Smooth muscle cell (in vitro differentiated cells): ENCODE results near the gene TOR1A. TPM values are rescaled to one million over a fixed set of nuclear protein-coding genes. Genes with fewer than 3 reads are reported as not detected.

Experiments
- DNase-seq: peaks from one replicate; lab custom pipeline; 2025; ENCODE audit not compliant: unreplicated experiment; lab: John Stamatoyannopoulos, UW
- H2AFZ ChIP-seq: fragments of 200-600 bp; sonication (generic); 2 replicates; pipeline ENCODE4 v1.6.0; 2016; ENCODE audit warnings: antibody characterized with exemption, low read depth, mild to moderate bottlenecking
- H3F3A ChIP-seq: fragments of 200-600 bp; sonication (generic); 2 replicates; pipeline ENCODE4 v1.6.0; 2017; ENCODE audit warnings: antibody characterized with exemption, low read depth
- H3K27ac ChIP-seq: fragments of 200-600 bp; sonication (generic); 2 replicates; pipeline ENCODE4 v1.5.1; 2016; ENCODE audit warnings: low read depth, mild to moderate bottlenecking
- H3K27me3 ChIP-seq: fragments of 200-600 bp; sonication (generic); 2 replicates; pipeline ENCODE4 v1.6.1; 2016; ENCODE audit warnings: low read depth, mild to moderate bottlenecking
- H3K36me3 ChIP-seq: fragments of 200-600 bp; sonication (generic); 2 replicates; pipeline ENCODE4 v1.5.1; 2016; ENCODE audit warnings: low read depth
- H3K4me1 ChIP-seq: fragments of 200-600 bp; sonication (generic); 2 replicates; pipeline ENCODE4 v1.5.1; 2016; ENCODE audit warnings: low read depth
- H3K4me2 ChIP-seq: fragments of 200-600 bp; sonication (generic); 2 replicates; pipeline ENCODE4 v1.6.0; 2016; ENCODE audit warnings: mild to moderate bottlenecking
- H3K4me3 ChIP-seq: fragments of 200-600 bp; sonication (generic); 2 replicates; pipeline ENCODE4 v1.5.1; 2016; ENCODE audit warnings: mild to moderate bottlenecking
- H3K79me2 ChIP-seq: fragments of 200-600 bp; sonication (generic); 2 replicates; pipeline ENCODE4 v1.6.0; 2016; ENCODE audit warnings: low read depth, mild to moderate bottlenecking
- H3K9ac ChIP-seq: fragments of 200-600 bp; sonication (generic); 2 replicates; pipeline ENCODE4 v1.6.0; 2016; ENCODE audit warnings: low read depth
- H3K9me3 ChIP-seq: fragments of 200-600 bp; sonication (generic); replicated peaks from 2 replicates; pipeline ENCODE4 v1.5.1; 2016; ENCODE audit warnings: low read depth
- H4K20me1 ChIP-seq: fragments of 200-600 bp; sonication (generic); 2 replicates; pipeline ENCODE4 v1.6.0; 2016; ENCODE audit warnings: low read depth
- CTCF ChIP-seq: fragments of 200-600 bp; sonication (generic); IDR thresholded peaks from 2 replicates; pipeline ENCODE4 v1.5.1; 2017; ENCODE audit warnings: borderline replicate concordance, mild to moderate bottlenecking, antibody characterized with exemption; ENCODE audit not compliant: insufficient read depth, poor library complexity, severe bottlenecking
- WGBS: methylation state at CpG from one replicate; pipeline ENCODE4 v1.1.7; 2016; ENCODE audit warnings: low lambda C conversion rate; 5-methylcytosine and 5-hydroxymethylcytosine counted together
- polyA plus RNA-seq: library from polyadenylated mRNA; unstranded; fragments of >200 nt; fragmentation: Nextera tagmentation; extraction: Ambion mirVana; gene quantifications from 2 replicates; pipeline ENCODE4 v1.2.1, GENCODE V29; 2016
- total RNA-seq: library from RNA; depleted of rRNA; stranded (reverse); fragments of >200 nt; gene quantifications from 2 replicates; pipeline ENCODE4 v1.2.3, GENCODE V29; 2014

The TOR1A gene
- total RNA-seq (38.8 and 46.1 TPM in 2 replicates), polyA plus RNA-seq (38.5 and 43.1 TPM in 2 replicates)

GRCh38 chr9:129823935-129824601 is at the start of gene TOR1A:
Gene TOR1A (minus strand): TSS chr9:129824136. CDS start chr9:129824085, 51 bp downstream.
- Histone ChIP-seq H3K36me3 (no peaks in the 10 kb centered on the region), H3K4me1 (peaks cover 6% of the 10 kb centered on the region), H3K9me3 (no peaks in the 10 kb centered on the region), H3F3A (no peaks in the 10 kb centered on the region), H3K4me3 (peak within 1 kb of the TSS; percentile 78), H3K9ac (peak within 1 kb of the TSS; percentile 73), H3K4me2 (peak within 1 kb of the TSS; percentile 91), H3K27me3 (no peaks in the 10 kb centered on the region), H2AFZ (no peak within 1 kb of the TSS), H3K79me2 (peaks cover 19% of the 10 kb centered on the region), H4K20me1 (no peaks in the 10 kb centered on the region), H3K27ac (no peak within 1 kb of the TSS)
- TF ChIP-seq CTCF: no peak
- WGBS: 5% methylated on average over 47 of the region's 47 CpGs
- DNase-seq: peak; percentile 61

GRCh38 chr9:129871046-129871445 is 47.1 kb upstream of the TOR1A start:
- no peak overlapping the region for H2AFZ ChIP-seq

GRCh38 chr9:129869585-129870501 is 45.9 kb upstream of the TOR1A start:
- no peak for DNase-seq
- no peaks in the 10 kb centered on the region for H3F3A ChIP-seq
- H3K79me2 ChIP-seq: no peaks in the 10 kb centered on the region
- no peaks in the 10 kb centered on the region for H3K9me3 ChIP-seq
- no peaks in the 10 kb centered on the region for H3K36me3 ChIP-seq
- no peak overlapping the region for H3K4me3 ChIP-seq
- H4K20me1 ChIP-seq: no peaks in the 10 kb centered on the region
- no peak overlapping the region for H3K9ac ChIP-seq
- H3K4me1 ChIP-seq: no peaks in the 10 kb centered on the region
- TF ChIP-seq CTCF: no peak
- H3K27ac ChIP-seq: no peak overlapping the region
- WGBS: 97% methylated on average over 24 of the region's 24 CpGs
- H2AFZ ChIP-seq: no peak overlapping the region
- H3K4me2 ChIP-seq: no peak overlapping the region
- H3K27me3 ChIP-seq: no peaks in the 10 kb centered on the region

More at GRCh38 chr9:129871046-129871445, 47.1 kb upstream of the TOR1A start:
- no peak for DNase-seq
- Histone ChIP-seq H3K9me3 (no peaks in the 10 kb centered on the region), H3K4me3 (no peak overlapping the region), H3K27me3 (no peaks in the 10 kb centered on the region), H3K79me2 (no peaks in the 10 kb centered on the region), H3K9ac (no peak overlapping the region), H3K27ac (no peak overlapping the region), H3K4me2 (no peak overlapping the region), H3K36me3 (no peaks in the 10 kb centered on the region), H3F3A (no peaks in the 10 kb centered on the region), H4K20me1 (no peaks in the 10 kb centered on the region), H3K4me1 (no peaks in the 10 kb centered on the region)
- no peak for TF ChIP-seq CTCF
- WGBS: 96% methylated on average over 11 of the region's 11 CpGs
